ENCODE data around the gene CEND1.
A peak's percentile ranks its signal among the peaks of the same experiment; 100 is the strongest.

Gene CEND1

DNA sequence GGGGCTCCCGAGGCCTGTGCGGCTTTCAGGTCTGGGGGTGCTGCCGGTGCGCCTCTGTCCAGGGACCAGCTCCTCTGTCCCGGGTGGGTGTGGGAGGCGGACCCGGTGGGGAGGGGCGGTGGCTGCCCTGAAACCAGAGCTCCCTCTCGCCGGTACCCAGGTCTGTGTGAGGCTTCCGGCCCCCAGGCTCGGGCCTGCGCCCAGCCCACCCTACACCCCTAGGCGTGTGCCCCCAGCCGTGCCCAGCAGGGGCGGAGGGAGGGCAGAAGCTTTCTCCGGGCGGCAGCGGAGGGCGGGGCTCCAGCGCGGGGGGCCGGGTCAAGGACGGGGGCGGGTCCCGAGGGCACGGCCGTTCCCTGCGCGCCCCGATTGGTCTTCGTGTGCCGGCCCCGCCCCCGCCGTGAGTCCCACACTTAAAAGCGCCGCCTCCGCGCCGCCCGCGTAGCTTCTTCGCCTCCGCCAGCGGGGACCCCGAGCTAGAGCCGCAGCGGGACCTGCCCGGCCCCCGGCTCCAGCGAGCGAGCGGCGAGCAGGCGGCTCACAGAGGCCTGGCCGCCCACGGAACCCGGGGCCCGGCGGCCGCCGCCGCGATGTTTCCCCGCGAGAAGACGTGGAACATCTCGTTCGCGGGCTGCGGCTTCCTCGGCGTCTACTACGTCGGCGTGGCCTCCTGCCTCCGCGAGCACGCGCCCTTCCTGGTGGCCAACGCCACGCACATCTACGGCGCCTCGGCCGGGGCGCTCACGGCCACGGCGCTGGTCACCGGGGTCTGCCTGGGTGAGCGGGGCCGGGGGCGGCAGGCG, 29.4 kb upstream of the CEND1 start:
- Histone ChIP-seq H3K9me3 (ENCODE audit: control insufficient read depth, insufficient read depth, low read depth, low read length) (no peaks in the 10 kb centered on the region), H3K27ac (ENCODE audit: low read depth, low read length) (no peak overlapping the region), H3K36me3 (ENCODE audit: control insufficient read depth, insufficient read depth, low read length) (peaks cover 14% of the 10 kb centered on the region; the same call in 1 of the 2 replicates), H3K4me1 (ENCODE audit: control insufficient read depth, insufficient read depth, low read length) (peaks cover 10% of the 10 kb centered on the region), H3K9ac (ENCODE audit: low read length) (peak overlapping the region; percentile 84), H3K4me3 (ENCODE audit: low read depth, low read length) (peak overlapping the region; percentile 86), H3K27me3 (ENCODE audit: control insufficient read depth, insufficient read depth, low read length) (no peaks in the 10 kb centered on the region; the same call in 1 of the 2 replicates)

DNA sequence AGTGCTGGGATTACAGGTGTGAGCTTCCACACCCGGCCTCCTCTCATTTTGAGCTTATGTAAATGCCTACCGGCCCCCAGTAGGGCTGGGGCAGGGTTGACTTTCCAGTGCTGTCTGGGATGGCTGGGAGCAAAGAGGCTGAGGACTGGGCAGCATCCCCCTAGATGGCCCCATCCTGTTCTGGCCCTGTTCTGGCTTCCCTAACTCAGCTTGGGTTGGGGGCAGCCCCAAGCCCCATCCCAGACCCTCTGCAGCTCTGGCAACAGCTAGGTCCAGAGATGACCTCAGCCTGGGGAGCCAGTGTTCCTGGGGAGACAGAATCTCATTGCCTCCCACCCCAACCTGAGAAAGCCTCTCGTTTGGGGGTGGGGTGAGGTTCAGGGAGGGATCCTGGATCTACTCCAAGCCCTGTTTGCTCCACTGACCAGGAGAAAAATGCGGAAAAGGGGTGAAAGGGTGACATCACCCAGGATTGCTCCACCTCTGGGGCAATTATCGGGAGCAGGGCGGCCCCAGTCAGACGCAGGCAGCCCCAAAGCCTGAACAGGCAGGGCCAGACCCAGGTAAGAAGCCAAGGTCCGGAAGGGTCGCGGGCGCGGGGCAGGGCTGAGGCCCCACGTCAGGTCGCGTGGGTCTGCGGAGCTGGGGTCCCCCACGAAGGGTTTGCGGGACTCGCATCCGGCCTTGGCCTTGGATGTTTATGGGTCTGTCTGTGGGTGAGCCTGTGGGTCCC, 28.7 kb upstream of the CEND1 start, which contains the start of gene PNPLA2:
Gene PNPLA2, plus strand, starts transcription at position 519 of the 733 bp plus-strand sequence. CDS start 805 bp downstream, outside the sequence.
- H3K4me1 ChIP-seq (ENCODE audit: control insufficient read depth, insufficient read depth, low read length) = peaks cover 10% of the 10 kb centered on the region
- no peaks in the 10 kb centered on the region for H3K9me3 ChIP-seq (ENCODE audit: control insufficient read depth, insufficient read depth, low read depth, low read length)
- H3K9ac ChIP-seq (ENCODE audit: low read length) = peak within 1 kb of the TSS; percentile 84
- no peak within 1 kb of the TSS for H3K27ac ChIP-seq (ENCODE audit: low read depth, low read length)
- H3K4me3 ChIP-seq (ENCODE audit: low read depth, low read length) = peak within 1 kb of the TSS; percentile 86
- no peaks in the 10 kb centered on the region; the same call in 1 of the 2 replicates for H3K27me3 ChIP-seq (ENCODE audit: control insufficient read depth, insufficient read depth, low read length)
- peaks cover 13% of the 10 kb centered on the region for H3K36me3 ChIP-seq (ENCODE audit: control insufficient read depth, insufficient read depth, low read length)

DNA sequence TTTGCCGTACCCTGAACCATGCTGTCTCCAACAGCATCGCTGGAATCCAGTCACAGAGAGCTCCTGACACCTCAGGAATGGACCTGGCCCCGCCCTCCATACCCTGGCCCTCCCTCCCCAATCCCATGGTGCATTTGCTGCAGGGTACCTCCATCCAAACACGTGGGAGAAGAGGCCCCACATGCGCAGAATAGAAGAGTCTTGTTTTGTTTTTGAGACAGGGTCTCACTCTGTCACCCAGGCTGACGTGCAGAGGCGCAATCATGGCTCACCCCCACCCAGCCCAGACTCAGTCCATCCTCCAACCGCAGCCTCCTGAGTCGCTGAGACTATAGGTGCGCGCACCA, 26.5 kb upstream of the CEND1 start:
- Histone ChIP-seq H3K36me3 (ENCODE audit: control insufficient read depth, insufficient read depth, low read length) (peaks cover 26% of the 10 kb centered on the region), H3K27me3 (ENCODE audit: control insufficient read depth, insufficient read depth, low read length) (no peaks in the 10 kb centered on the region)

DNA sequence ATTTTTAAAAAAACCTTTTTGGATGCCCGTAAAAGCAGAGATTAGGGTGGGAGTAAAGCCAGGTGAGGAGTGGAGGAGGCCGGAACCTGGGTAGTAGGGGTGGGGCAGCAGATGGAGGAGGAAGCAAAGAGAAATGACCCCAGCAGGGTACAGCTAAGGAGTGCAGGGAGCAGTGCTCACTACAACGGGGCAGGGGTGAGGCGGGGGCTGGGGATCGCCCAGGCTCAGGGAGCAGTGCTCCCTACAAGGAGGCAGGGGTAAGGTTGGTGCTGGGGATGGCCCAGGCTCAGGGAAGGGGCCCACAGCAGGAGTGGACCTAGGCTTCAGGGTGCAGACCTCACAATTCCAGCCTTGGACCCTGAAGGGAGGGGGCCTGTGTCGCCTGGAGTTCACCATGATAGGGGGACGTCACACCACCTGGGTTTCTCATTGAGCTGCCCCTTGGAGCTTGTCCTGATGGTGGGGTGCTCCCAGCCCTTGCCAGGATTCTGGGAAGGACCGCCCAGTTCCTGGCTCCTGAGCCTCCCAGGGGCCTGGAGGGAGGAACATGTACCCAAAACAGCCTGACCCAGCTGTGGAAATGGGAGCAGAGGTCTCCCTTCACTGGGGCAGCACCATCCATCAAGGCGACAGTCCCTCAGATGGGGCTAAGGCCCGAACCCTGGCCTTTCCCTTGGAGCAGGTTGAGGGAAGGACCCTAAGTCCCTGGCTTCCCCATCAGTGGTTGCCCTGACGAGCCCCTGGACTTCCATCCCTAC, 26.0 kb upstream of the CEND1 start:
- Histone ChIP-seq H3K36me3 (ENCODE audit: control insufficient read depth, insufficient read depth, low read length) (peaks cover 32% of the 10 kb centered on the region), H3K4me3 (ENCODE audit: low read depth, low read length) (no peak overlapping the region), H3K9ac (ENCODE audit: low read length) (no peak overlapping the region), H3K9me3 (ENCODE audit: control insufficient read depth, insufficient read depth, low read depth, low read length) (no peaks in the 10 kb centered on the region), H3K27me3 (ENCODE audit: control insufficient read depth, insufficient read depth, low read length) (no peaks in the 10 kb centered on the region), H3K27ac (ENCODE audit: low read depth, low read length) (no peak overlapping the region), H3K4me1 (ENCODE audit: control insufficient read depth, insufficient read depth, low read length) (peaks cover 17% of the 10 kb centered on the region)

More for the DNA sequence above, 26.5 kb upstream of the CEND1 start:
- no peak overlapping the region for H3K9ac ChIP-seq (ENCODE audit: low read length)
- peaks cover 12% of the 10 kb centered on the region for H3K4me1 ChIP-seq (ENCODE audit: control insufficient read depth, insufficient read depth, low read length)
- no peak overlapping the region for H3K4me3 ChIP-seq (ENCODE audit: low read depth, low read length)
- no peak overlapping the region for H3K27ac ChIP-seq (ENCODE audit: low read depth, low read length)
- H3K9me3 ChIP-seq (ENCODE audit: control insufficient read depth, insufficient read depth, low read depth, low read length) = no peaks in the 10 kb centered on the region

DNA sequence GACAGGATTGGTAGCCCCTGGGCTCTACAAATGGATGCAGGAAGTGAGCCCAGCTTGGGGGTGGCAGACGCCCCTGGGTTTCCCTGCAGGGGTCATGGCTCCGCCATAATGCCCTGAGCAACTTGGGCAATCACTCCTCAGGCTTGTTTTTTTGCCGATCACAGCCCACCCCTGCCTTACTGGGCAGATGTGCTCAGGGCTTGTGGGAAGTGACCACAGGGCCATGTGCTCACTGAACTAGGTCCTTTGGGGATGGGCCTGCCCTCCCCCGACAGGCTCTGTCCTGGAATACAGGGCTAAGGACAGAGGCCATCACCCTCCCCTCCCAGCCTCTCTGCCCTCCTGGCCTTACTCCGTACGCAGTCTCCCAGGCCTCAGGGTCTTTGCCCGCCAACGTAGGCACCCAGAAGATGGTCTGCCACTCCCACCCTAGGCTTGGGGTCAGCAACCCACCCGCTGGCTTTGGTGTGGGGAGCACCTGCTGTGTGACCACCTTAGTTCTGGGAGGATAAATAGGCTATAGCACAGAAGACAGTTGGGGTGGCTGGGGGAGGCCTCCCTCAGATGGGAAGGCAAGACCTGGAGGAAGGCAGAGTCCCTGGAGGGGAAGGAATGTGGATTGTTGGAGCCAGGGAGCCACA, 23.7 kb upstream of the CEND1 start:
- no peaks in the 10 kb centered on the region for H3K27me3 ChIP-seq (ENCODE audit: control insufficient read depth, insufficient read depth, low read length)
- H3K36me3 ChIP-seq (ENCODE audit: control insufficient read depth, insufficient read depth, low read length) = peaks cover 33% of the 10 kb centered on the region
- H3K4me3 ChIP-seq (ENCODE audit: low read depth, low read length) = no peak overlapping the region
- H3K9me3 ChIP-seq (ENCODE audit: control insufficient read depth, insufficient read depth, low read depth, low read length) = no peaks in the 10 kb centered on the region
- peaks cover 13% of the 10 kb centered on the region for H3K4me1 ChIP-seq (ENCODE audit: control insufficient read depth, insufficient read depth, low read length)
- peak overlapping the region; percentile 17 for H3K9ac ChIP-seq (ENCODE audit: low read length)
- no peak overlapping the region for H3K27ac ChIP-seq (ENCODE audit: low read depth, low read length)

DNA sequence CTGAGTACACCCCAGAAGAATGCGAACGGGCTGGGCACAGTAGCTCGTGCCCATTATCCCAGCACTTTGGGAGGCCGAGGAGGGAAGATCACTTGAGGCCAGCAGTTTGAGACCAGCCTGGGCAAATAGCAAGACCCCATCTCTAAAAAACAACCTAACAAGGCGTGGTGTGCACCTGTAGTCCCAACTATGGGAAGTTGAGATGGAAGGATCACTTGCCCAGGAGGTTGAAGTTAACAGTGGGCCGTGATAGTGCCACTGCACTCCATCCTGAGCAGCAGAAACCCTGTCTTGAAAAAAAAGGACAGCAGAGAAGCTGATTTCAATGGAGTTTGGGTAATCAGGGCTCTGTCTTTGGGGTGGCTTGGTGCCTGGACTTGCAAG, 23.2 kb upstream of the CEND1 start:
- peak overlapping the region; percentile 17 for H3K9ac ChIP-seq (ENCODE audit: low read length)
- no peak overlapping the region for H3K27ac ChIP-seq (ENCODE audit: low read depth, low read length)
- H3K27me3 ChIP-seq (ENCODE audit: control insufficient read depth, insufficient read depth, low read length) = no peaks in the 10 kb centered on the region
- H3K9me3 ChIP-seq (ENCODE audit: control insufficient read depth, insufficient read depth, low read depth, low read length) = no peaks in the 10 kb centered on the region
- peaks cover 33% of the 10 kb centered on the region for H3K36me3 ChIP-seq (ENCODE audit: control insufficient read depth, insufficient read depth, low read length)
- H3K4me3 ChIP-seq (ENCODE audit: low read depth, low read length) = no peak overlapping the region
- peaks cover 11% of the 10 kb centered on the region; the same call in 1 of the 2 replicates for H3K4me1 ChIP-seq (ENCODE audit: control insufficient read depth, insufficient read depth, low read length)

DNA sequence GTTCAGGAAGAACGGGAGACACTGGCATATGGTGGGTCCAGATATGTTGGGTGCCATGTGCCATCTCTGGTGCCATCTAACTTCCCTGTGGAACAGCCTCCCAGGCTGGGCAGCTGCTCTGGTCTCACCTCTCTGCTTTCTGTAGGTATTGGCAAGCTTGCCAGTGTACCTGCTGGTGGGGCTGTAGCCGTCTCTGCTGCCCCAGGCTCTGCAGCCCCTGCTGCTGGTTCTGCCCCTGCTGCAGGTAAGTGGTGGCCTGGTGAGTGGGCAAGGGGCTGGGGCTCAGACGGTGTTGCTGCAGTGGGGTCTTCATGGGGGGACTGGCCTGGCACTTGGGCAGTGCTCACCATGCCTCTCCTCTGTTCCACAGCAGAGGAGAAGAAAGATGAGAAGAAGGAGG, 22.5 kb upstream of the CEND1 start:
- no peaks in the 10 kb centered on the region for H3K9me3 ChIP-seq (ENCODE audit: control insufficient read depth, insufficient read depth, low read depth, low read length)
- H3K9ac ChIP-seq (ENCODE audit: low read length) = no peak overlapping the region
- peaks cover 33% of the 10 kb centered on the region for H3K36me3 ChIP-seq (ENCODE audit: control insufficient read depth, insufficient read depth, low read length)
- H3K4me1 ChIP-seq (ENCODE audit: control insufficient read depth, insufficient read depth, low read length) = peaks cover 11% of the 10 kb centered on the region; the same call in 1 of the 2 replicates
- H3K27ac ChIP-seq (ENCODE audit: low read depth, low read length) = no peak overlapping the region
- no peaks in the 10 kb centered on the region for H3K27me3 ChIP-seq (ENCODE audit: control insufficient read depth, insufficient read depth, low read length)
- H3K4me3 ChIP-seq (ENCODE audit: low read depth, low read length) = no peak overlapping the region

DNA sequence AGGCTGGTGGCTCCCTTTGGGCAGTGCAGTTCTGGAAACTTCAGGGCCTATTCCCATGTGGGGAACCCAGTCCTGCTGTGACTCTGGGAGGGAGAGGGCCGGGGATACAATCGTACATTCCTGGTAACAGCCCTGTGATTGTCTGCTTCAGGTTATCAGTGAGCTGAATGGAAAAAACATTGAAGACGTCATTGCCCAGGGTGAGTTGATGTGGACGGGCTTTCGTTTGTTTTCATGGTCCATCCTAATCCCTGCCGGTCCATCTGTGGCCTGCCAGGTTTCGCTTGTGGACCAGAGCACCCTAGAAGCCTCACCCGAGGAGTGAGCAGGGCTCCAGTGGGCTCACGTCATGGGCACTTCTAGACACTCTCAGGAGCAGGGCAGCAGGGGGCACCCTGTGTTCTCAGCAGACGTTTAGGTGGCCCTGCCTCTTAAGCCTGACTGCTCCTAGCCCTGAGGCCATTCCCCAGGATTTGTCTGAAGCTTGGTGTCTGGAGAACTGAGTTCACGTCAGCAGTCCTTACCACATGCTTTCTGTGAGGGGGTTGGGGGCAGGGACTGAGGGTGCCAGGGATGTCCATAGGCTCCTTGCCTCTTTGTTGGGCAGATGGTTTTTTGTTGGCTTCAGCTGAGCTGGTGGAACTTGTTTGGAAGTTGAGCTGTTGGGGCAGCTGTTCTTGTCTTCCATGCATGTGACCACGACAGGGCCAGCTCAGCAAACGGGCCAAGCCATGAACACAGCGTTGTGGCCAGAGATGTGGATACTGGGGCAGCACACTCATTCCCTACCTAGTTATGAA, 21.8 kb upstream of the CEND1 start:
- Histone ChIP-seq H3K9ac (ENCODE audit: low read length) (peak overlapping the region; percentile 97), H3K9me3 (ENCODE audit: control insufficient read depth, insufficient read depth, low read depth, low read length) (no peaks in the 10 kb centered on the region), H3K27ac (ENCODE audit: low read depth, low read length) (peak overlapping the region; percentile 99; the same call in 1 of the 2 replicates), H3K36me3 (ENCODE audit: control insufficient read depth, insufficient read depth, low read length) (peaks cover 33% of the 10 kb centered on the region), H3K4me3 (ENCODE audit: low read depth, low read length) (peak overlapping the region; percentile 93), H3K27me3 (ENCODE audit: control insufficient read depth, insufficient read depth, low read length) (no peaks in the 10 kb centered on the region), H3K4me1 (ENCODE audit: control insufficient read depth, insufficient read depth, low read length) (peaks cover 11% of the 10 kb centered on the region; the same call in 1 of the 2 replicates)

DNA sequence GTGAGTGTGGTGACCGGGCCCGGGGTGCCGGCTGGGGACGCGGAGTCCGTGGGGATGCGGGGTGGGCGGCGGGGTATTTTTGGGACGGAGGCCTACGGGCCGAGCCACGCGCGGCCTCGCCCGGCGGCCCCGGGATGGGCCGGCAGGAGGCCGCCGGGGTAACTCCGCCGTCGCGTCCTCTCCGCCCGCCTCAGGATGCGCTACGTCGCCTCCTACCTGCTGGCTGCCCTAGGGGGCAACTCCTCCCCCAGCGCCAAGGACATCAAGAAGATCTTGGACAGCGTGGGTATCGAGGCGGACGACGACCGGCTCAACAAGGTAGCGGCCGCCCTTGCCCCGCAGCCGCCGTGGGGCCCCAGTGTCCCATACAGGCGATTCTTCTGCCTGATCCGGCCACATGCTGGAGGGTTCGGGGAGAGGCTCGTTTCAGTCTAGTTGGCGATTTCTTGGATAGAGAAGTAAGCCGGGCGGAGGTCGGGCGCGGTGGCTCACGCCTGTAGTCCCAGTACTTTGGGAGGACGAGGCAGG, 20.2 kb upstream of the CEND1 start:
- Histone ChIP-seq H3K27ac (ENCODE audit: low read depth, low read length) (peak overlapping the region; percentile 99), H3K4me1 (ENCODE audit: control insufficient read depth, insufficient read depth, low read length) (peaks cover 11% of the 10 kb centered on the region)

More for the DNA sequence above, 20.2 kb upstream of the CEND1 start:
- Histone ChIP-seq H3K27me3 (ENCODE audit: control insufficient read depth, insufficient read depth, low read length) (no peaks in the 10 kb centered on the region), H3K9me3 (ENCODE audit: control insufficient read depth, insufficient read depth, low read depth, low read length) (no peaks in the 10 kb centered on the region), H3K4me3 (ENCODE audit: low read depth, low read length) (peak overlapping the region; percentile 93), H3K36me3 (ENCODE audit: control insufficient read depth, insufficient read depth, low read length) (peaks cover 33% of the 10 kb centered on the region), H3K9ac (ENCODE audit: low read length) (peak overlapping the region; percentile 97)

Data from HUES6 (cell line).